ENCODE results near the gene FAM98B. TPM values are rescaled to one million over a fixed set of nuclear protein-coding genes. Genes with fewer than 3 reads are reported as not detected.

Gene FAM98B
- total RNA-seq, 1 donor from 2014 or later = 30.7 TPM

DNA sequence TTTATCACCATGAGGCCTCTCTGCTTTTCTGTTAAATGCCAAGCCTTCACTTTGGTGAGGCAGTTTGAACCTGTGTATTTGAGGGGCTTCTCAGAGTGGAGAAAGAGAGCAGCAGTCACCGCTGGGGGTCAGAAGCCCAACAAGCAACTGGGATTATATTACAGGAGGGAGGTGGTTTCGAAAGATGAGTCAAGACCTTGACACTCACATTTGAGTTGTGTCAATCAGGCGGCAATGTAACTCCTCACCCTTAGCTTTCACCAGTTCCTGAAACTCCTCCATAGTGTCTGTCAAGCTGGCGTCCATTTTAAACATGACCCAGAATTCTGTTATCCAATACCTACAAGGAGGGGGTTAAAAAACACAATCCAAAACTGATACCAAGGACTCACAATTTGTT lies 64.2 kb downstream of the FAM98B start:
- no peak overlapping the region for H3K27ac Mint-ChIP-seq

DNA sequence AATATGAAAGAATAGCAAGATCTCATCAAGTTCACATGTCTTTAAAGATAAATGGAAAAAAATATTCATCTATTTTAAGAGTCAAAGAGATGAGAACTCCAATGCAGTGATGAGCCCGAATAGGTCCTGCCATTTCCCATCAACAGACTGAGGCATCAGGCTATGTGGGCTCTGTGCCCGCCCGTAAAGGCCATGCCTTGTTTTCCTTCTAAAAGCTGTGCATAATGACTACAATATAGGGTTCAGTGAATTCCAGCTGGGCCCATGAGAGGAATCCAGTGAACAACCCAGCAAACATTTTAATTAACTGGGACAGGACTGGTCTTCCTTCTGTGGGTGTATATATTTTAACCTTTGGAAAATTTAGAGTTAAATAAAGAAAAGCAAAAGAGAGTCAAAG lies 66.1 kb downstream of the FAM98B start:
- intact Hi-C loops (cut with micrococcal nuclease) = no loop called here

More for the DNA sequence above, 64.2 kb downstream of the FAM98B start:
- H3K4me3 Mint-ChIP-seq = no peak overlapping the region
- ChIA-PET CTCF (no interaction called here), POLR2A (interaction anchor here (1.2 kb wide), 1 partner anchor 45 kb away, joined by 3 read pairs; no protein-coding TSS in a partner anchor)
- intact Hi-C loops (cut with micrococcal nuclease) = no loop called here
- ATAC-seq (ENCODE audit: low read depth) (no peak), DNase-seq (no peak)
- H3K4me1 Mint-ChIP-seq = peaks cover 16% of the 10 kb centered on the region
- no peaks in the 10 kb centered on the region for H3K27me3 Mint-ChIP-seq
- no peaks in the 10 kb centered on the region for H3K9me3 Mint-ChIP-seq
- peaks cover 65% of the 10 kb centered on the region for H3K36me3 Mint-ChIP-seq (ENCODE audit: low read depth)
- TF ChIP-seq, protein P1, sequence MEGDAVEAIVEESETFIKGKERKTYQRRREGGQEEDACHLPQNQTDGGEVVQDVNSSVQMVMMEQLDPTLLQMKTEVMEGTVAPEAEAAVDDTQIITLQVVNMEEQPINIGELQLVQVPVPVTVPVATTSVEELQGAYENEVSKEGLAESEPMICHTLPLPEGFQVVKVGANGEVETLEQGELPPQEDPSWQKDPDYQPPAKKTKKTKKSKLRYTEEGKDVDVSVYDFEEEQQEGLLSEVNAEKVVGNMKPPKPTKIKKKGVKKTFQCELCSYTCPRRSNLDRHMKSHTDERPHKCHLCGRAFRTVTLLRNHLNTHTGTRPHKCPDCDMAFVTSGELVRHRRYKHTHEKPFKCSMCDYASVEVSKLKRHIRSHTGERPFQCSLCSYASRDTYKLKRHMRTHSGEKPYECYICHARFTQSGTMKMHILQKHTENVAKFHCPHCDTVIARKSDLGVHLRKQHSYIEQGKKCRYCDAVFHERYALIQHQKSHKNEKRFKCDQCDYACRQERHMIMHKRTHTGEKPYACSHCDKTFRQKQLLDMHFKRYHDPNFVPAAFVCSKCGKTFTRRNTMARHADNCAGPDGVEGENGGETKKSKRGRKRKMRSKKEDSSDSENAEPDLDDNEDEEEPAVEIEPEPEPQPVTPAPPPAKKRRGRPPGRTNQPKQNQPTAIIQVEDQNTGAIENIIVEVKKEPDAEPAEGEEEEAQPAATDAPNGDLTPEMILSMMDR (IDR thresholded peaks at IDR 0.05) = no peak

DNA sequence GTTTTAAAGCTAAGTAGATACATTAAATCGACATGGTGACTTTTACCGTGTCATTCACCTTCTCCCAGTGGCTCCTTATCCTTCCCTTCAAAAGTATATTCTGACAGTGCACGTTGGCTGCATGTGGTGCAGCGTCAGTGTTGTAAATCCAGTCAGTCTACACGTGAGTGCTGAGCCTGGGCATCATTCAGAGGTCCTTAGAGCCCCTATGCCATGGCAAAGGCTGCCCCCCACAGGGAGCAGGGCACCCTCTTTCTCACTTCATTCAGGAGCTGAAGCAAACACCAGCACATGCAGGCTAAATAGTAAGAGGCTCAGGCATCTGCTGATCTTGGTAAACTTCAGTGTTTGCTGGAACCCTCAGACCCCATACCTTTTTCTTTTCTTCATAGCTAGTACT lies 67.4 kb downstream of the FAM98B start:
- no peak overlapping the region for H3K4me3 Mint-ChIP-seq
- H3K4me1 Mint-ChIP-seq = no peaks in the 10 kb centered on the region
- ATAC-seq (ENCODE audit: low read depth) (no peak), DNase-seq (no peak)
- H3K36me3 Mint-ChIP-seq (ENCODE audit: low read depth) = peaks cover 50% of the 10 kb centered on the region
- intact Hi-C loops (cut with micrococcal nuclease) = no loop called here
- no peaks in the 10 kb centered on the region for H3K9me3 Mint-ChIP-seq
- ChIA-PET POLR2A (no interaction called here), CTCF (interaction anchor here (0.8 to 1.6 kb wide), 4 partner anchors 81 to 178 kb away, joined by 3 to 5 read pairs (median 4); no protein-coding TSS in a partner anchor)
- H3K27me3 Mint-ChIP-seq = no peaks in the 10 kb centered on the region
- TF ChIP-seq, protein P1 (IDR thresholded peaks at IDR 0.05) = no peak
- no peak overlapping the region for H3K27ac Mint-ChIP-seq

More for the DNA sequence above, 66.1 kb downstream of the FAM98B start:
- POLR2A ChIA-PET = no interaction called here
- no peak overlapping the region for H3K27ac Mint-ChIP-seq
- peaks cover 5% of the 10 kb centered on the region for H3K4me1 Mint-ChIP-seq
- CTCF ChIA-PET = interaction anchor here (1.2 to 1.6 kb wide), 2 partner anchors 171 to 180 kb away, joined by 3 to 4 read pairs; no protein-coding TSS in a partner anchor
- peaks cover 58% of the 10 kb centered on the region for H3K36me3 Mint-ChIP-seq (ENCODE audit: low read depth)
- DNase-seq (no peak), ATAC-seq (ENCODE audit: low read depth) (no peak)
- TF ChIP-seq, protein P1 (IDR thresholded peaks at IDR 0.05) = no peak
- H3K27me3 Mint-ChIP-seq = no peaks in the 10 kb centered on the region
- no peaks in the 10 kb centered on the region for H3K9me3 Mint-ChIP-seq
- H3K4me3 Mint-ChIP-seq = no peak overlapping the region

DNA sequence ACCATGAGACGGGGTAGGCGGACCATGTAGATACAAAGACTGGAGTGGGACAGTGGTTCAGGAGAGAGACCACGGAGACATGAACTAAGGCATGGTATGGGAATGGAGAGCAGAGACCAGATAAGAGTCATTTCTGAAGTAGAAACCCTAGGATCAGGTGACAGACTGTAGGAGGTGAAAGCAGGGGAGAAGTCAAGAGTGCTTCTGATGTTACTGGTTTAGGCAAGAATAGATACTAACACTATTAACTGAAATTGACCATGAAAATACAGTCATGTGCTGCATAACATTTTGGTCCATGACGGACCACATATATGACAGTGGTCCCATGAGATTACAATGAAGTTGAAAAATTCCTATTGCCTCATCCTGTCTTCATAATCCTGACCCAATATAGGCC lies 69.0 kb downstream of the FAM98B start:
- no peaks in the 10 kb centered on the region for H3K9me3 Mint-ChIP-seq
- DNase-seq (no peak), ATAC-seq (ENCODE audit: low read depth) (no peak)
- H3K27me3 Mint-ChIP-seq = no peaks in the 10 kb centered on the region
- H3K4me1 Mint-ChIP-seq = no peaks in the 10 kb centered on the region
- no peak overlapping the region for H3K27ac Mint-ChIP-seq
- ChIA-PET POLR2A (no interaction called here), CTCF (interaction anchor here (1.4 kb wide), 1 partner anchor 41 kb away, joined by 5 read pairs; no protein-coding TSS in a partner anchor)
- no peak overlapping the region for H3K4me3 Mint-ChIP-seq
- H3K36me3 Mint-ChIP-seq (ENCODE audit: low read depth) = peaks cover 45% of the 10 kb centered on the region
- intact Hi-C loops (cut with micrococcal nuclease) = no loop called here
- TF ChIP-seq, protein P1 (IDR thresholded peaks at IDR 0.05) = no peak

DNA sequence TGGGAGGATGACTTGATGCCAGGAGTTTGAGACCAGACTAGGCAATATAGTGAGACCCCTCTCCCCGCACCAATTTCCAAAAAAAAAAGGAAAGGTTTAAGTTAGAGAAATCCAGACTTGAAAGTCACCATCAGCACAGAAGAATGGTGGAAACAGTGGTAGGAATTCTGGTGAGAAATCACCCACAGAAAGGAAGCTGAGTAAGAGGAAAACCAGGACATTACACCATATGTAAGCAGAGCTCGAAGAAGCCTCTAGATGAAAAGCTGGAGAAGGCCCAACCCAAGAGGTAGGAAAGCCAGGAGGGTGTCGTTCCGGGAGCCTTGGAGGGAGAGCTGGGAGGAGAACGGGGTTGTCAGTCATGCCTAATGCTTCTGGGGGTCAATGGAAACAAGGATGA lies 70.2 kb downstream of the FAM98B start:
- Mint-ChIP-seq H3K9me3 (no peaks in the 10 kb centered on the region), H3K27ac (no peak overlapping the region), H3K27me3 (no peaks in the 10 kb centered on the region), H3K4me1 (no peaks in the 10 kb centered on the region), H3K4me3 (no peak overlapping the region), H3K36me3 (ENCODE audit: low read depth) (peaks cover 45% of the 10 kb centered on the region)
- TF ChIP-seq, protein P1 (IDR thresholded peaks at IDR 0.05) = no peak
- POLR2A ChIA-PET = no interaction called here
- no peak for DNase-seq
- CTCF ChIA-PET = no interaction called here
- intact Hi-C loops (cut with micrococcal nuclease) = no loop called here
- no peak for ATAC-seq (ENCODE audit: low read depth)

All from activated B cell treated with CpG ODN at 0.5 μM for 24 hours (primary cell).